Thoracic aorta endothelial cell (primary cell): ENCODE data around the gene OR10A5. TPM values are rescaled to one million over a fixed set of nuclear protein-coding genes. Genes with fewer than 3 reads are reported as not detected.

Source experiments
- total RNA-seq: library from RNA; depleted of rRNA; stranded (reverse); fragments of >200 nt; gene quantifications from 2 replicates; pipeline ENCODE4 v1.2.3, GENCODE V29; 2012

OR10A5 gene, protein sequence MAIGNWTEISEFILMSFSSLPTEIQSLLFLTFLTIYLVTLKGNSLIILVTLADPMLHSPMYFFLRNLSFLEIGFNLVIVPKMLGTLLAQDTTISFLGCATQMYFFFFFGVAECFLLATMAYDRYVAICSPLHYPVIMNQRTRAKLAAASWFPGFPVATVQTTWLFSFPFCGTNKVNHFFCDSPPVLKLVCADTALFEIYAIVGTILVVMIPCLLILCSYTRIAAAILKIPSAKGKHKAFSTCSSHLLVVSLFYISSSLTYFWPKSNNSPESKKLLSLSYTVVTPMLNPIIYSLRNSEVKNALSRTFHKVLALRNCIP
- total RNA-seq: not detected in 2 replicates

GRCh38 chr11:6845383-6845782, at the start of gene OR10A5:
TSS of gene OR10A5 (plus strand) at chr11:6845683. CDS start at chr11:6845683, 0 bp downstream.

GRCh38 chr11:6799402-6799801, 46.1 kb upstream of the OR10A5 start, which contains the start of gene OR6A2:
TSS of gene OR6A2 (minus strand) at chr11:6799689. CDS start at chr11:6795708, 3,981 bp downstream.

DNA sequence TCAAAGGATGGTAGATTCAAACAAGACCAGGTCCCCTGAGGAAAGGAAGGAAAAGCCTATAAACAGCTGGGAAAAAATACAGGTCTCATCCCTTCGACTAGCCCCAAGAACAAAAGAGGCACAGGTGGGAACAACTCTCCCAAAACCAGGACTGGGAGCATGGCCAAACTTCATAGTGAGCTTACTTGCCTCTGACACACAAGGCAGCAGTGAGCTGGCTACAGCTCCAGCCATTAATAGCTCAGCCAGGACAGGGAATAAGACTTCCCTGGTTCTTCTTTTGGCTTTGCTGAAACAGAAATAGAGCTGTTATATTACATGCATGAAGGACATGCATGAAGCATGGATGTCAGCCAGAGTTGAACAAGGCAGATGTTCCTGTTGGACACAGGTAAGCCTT, 17.5 kb downstream of the OR10A5 start, which contains the start of gene OR10A2:
Gene OR10A2 (plus strand): TSS at position 97 of the 400 bp plus-strand sequence. CDS start 6,698 bp downstream, outside the sequence.

GRCh38 chr11:6876325-6876724, 30.8 kb downstream of the OR10A5 start, which contains the start of gene OR10A4:
TSS of gene OR10A4 (plus strand) at chr11:6876625. CDS start at chr11:6876648, 23 bp downstream.

DNA sequence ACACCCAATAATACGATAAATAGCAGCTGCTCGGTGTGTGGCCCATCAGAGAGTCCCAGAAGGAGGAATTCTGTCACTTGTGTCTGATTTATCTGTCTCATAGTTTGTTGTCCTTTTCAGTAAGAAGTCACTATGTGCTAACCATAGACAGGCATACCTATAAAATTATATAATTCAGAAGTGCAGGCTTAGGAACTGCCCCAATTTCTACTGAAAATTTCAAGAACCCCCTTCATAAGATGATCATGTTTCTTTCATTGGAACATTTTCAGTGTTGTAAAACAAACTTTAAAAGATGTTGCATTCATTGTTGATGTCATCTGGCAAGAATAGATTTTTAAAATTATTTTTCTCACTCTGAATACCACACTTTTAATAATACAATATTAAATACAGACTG, 46.9 kb downstream of the OR10A5 start, which contains the start of gene OR2D2:
Gene OR2D2 (minus strand): TSS at position 101 of the 400 bp plus-strand sequence. CDS start 0 bp downstream, at position 101.

Other genes with a start within 250 kb of the OR10A5 start
- 14.8 and 14.9 TPM in 2 replicates for gene RRP8, start 242.1 kb upstream of the OR10A5 start, total RNA-seq
- 126 and 143 TPM in 2 replicates for gene ILK, start 241.9 kb upstream of the OR10A5 start, total RNA-seq
- gene TAF10, start 233.5 kb upstream of the OR10A5 start, total RNA-seq: 16.9 and 17.8 TPM in 2 replicates
- 86.5 and 157 TPM in 2 replicates for gene TPP1, start 226.3 kb upstream of the OR10A5 start, total RNA-seq
- 37.1 and 39.4 TPM in 2 replicates for gene DCHS1, start 189.9 kb upstream of the OR10A5 start, total RNA-seq
- 56.4 and 62.0 TPM in 2 replicates for gene MRPL17, start 162.3 kb upstream of the OR10A5 start, total RNA-seq
- gene OR2AG2, start 73.7 kb upstream of the OR10A5 start, total RNA-seq: 0.27 and 0.43 TPM in 2 replicates
- not detected in 2 replicates for gene OR2AG1, start 62.7 kb upstream of the OR10A5 start, total RNA-seq
- gene OR6A2, start 46.0 kb upstream of the OR10A5 start, total RNA-seq: 0.43 and 0.66 TPM in 2 replicates
- not detected in 2 replicates for gene OR10A2, start 17.4 kb downstream of the OR10A5 start, total RNA-seq
- gene OR10A4, start 30.9 kb downstream of the OR10A5 start, total RNA-seq: not detected in 2 replicates
- gene OR2D2, start 46.8 kb downstream of the OR10A5 start, total RNA-seq: 0.66 and 0.86 TPM in 2 replicates
- not detected in 2 replicates for gene OR2D3, start 75.3 kb downstream of the OR10A5 start, total RNA-seq
- gene ZNF215, start 80.7 kb downstream of the OR10A5 start, total RNA-seq: 5.9 and 6.0 TPM in 2 replicates
- gene ZNF214, start 174.7 kb downstream of the OR10A5 start, total RNA-seq: 1.9 and 2.0 TPM in 2 replicates
- gene NLRP14, start 174.8 kb downstream of the OR10A5 start, total RNA-seq: 0.07 and 0.53 TPM in 2 replicates
- gene RBMXL2, start 243.3 kb downstream of the OR10A5 start, total RNA-seq: 0.40 TPM in 1 of 2 replicates, not detected in the other